Nephron (organoid): ENCODE results near the gene HLA-DOA.

Experiments
- H3K27ac Mint-ChIP-seq, 3 experiments: 2 replicates each; pipeline ENCODE4 v1.8.0; 2020; ENCODE audit warnings: mixed read lengths in 3 of 3, mild to moderate bottlenecking in 2 of 3, moderate library complexity in 1 of 3
- H3K27me3 Mint-ChIP-seq: 2 replicates; pipeline ENCODE4 v1.8.0; 2021; ENCODE audit warnings: low read depth, mild to moderate bottlenecking, moderate library complexity, mixed read lengths
- H3K36me3 Mint-ChIP-seq: 2 replicates; pipeline ENCODE4 v1.8.0; 2020; ENCODE audit warnings: low read depth, mixed read lengths
- H3K4me1 Mint-ChIP-seq: 2 replicates; pipeline ENCODE4 v1.8.0; 2020; ENCODE audit warnings: mixed read lengths
- H3K4me3 Mint-ChIP-seq, 3 experiments: 2 replicates each; pipeline ENCODE4 v1.8.0; 2020; ENCODE audit warnings: mild to moderate bottlenecking in 3 of 3, mixed read lengths in 3 of 3, moderate library complexity in 2 of 3
- H3K9me3 Mint-ChIP-seq: 2 replicates; pipeline ENCODE4 v1.8.0; 2020; ENCODE audit warnings: mixed read lengths
- TF ChIP-seq, protein P1 (sequence below), 3 experiments: fragments of 200-600 bp; sonication (generic); IDR thresholded peaks; one replicate each; pipeline ENCODE4 v1.5.0; 2021; ENCODE audit warnings: antibody characterized with exemption in 3 of 3; ENCODE audit not compliant: unreplicated experiment in 3 of 3

Gene HLA-DOA

GRCh38 chr6:32984622-32985389 is 24.6 kb downstream of the HLA-DOA start:
- H3K36me3 Mint-ChIP-seq, result peaks cover 39% of the 10 kb centered on the region
- H3K4me1 Mint-ChIP-seq, result no peaks in the 10 kb centered on the region
- peaks cover 21% of the 10 kb centered on the region for H3K27me3 Mint-ChIP-seq
- peak overlapping the region in 1 of 3 experiments; percentile 1 for H3K27ac Mint-ChIP-seq
- TF ChIP-seq, protein P1, sequence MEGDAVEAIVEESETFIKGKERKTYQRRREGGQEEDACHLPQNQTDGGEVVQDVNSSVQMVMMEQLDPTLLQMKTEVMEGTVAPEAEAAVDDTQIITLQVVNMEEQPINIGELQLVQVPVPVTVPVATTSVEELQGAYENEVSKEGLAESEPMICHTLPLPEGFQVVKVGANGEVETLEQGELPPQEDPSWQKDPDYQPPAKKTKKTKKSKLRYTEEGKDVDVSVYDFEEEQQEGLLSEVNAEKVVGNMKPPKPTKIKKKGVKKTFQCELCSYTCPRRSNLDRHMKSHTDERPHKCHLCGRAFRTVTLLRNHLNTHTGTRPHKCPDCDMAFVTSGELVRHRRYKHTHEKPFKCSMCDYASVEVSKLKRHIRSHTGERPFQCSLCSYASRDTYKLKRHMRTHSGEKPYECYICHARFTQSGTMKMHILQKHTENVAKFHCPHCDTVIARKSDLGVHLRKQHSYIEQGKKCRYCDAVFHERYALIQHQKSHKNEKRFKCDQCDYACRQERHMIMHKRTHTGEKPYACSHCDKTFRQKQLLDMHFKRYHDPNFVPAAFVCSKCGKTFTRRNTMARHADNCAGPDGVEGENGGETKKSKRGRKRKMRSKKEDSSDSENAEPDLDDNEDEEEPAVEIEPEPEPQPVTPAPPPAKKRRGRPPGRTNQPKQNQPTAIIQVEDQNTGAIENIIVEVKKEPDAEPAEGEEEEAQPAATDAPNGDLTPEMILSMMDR (IDR thresholded peaks at IDR 0.05; ENCODE audit: unreplicated experiment in 3 of 3), result peak; percentile 82 to 90 (median 88)
- no peaks in the 10 kb centered on the region for H3K9me3 Mint-ChIP-seq
- H3K4me3 Mint-ChIP-seq, result no peak overlapping the region

DNA sequence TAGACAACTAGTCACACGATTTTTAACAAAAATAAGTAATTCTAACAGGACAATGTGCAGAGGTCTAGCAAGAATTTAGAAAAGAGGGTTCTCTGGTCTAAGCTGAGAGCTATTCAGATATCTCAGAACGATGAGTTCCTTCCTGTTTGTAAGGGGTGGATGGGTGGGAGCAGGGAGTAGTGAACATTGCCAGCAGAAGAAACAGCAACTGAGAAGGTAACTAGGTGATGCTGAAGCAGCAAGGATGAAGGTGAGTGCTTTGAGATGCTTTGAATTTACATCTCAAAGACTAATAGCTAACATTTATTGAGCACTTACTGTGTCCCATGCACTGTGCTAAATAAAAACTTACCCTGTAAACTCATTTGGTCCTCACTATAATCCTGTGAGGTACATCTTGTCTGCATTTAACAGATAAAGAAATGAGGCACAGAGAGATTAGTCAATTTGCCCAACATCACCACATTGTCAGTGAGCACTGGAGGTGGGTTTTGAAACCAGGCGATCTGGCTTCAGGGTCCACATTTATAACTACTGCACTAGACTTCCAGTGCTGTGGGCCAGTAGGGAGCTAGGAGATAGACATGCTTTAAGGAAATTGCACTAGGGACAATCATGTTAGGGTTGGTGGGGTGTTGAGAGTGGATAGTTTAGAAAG is 25.3 kb downstream of the HLA-DOA start:
- Mint-ChIP-seq H3K9me3 (no peaks in the 10 kb centered on the region), H3K27me3 (peaks cover 21% of the 10 kb centered on the region), H3K4me3 (no peak overlapping the region), H3K4me1 (no peaks in the 10 kb centered on the region), H3K36me3 (peaks cover 47% of the 10 kb centered on the region), H3K27ac (peak overlapping the region in 1 of 3 experiments; percentile 1)
- TF ChIP-seq, protein P1 (IDR thresholded peaks at IDR 0.05; ENCODE audit: unreplicated experiment in 3 of 3), result no peak

DNA sequence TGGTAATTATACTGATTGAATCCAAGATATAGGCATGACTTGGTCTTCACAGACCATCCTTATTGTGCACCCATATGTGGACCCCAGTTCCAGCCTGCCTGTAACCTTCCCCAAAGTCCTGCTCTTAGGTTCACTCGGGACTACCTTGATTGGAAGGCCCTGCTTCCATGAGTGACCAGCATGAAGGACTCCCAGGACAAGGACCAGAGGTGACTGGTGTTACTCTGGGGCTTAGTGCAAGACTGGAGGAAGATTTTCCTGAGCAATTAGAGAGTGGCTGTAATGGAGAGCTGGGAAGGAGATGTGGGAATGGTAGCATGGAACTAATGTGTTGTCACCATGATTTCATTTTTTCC is 25.9 kb downstream of the HLA-DOA start:
- Mint-ChIP-seq H3K9me3 (no peaks in the 10 kb centered on the region), H3K36me3 (peaks cover 53% of the 10 kb centered on the region), H3K27ac (no peak overlapping the region), H3K4me3 (no peak overlapping the region), H3K27me3 (peaks cover 21% of the 10 kb centered on the region), H3K4me1 (no peaks in the 10 kb centered on the region)
- TF ChIP-seq, protein P1 (IDR thresholded peaks at IDR 0.05; ENCODE audit: unreplicated experiment in 3 of 3), result no peak

DNA sequence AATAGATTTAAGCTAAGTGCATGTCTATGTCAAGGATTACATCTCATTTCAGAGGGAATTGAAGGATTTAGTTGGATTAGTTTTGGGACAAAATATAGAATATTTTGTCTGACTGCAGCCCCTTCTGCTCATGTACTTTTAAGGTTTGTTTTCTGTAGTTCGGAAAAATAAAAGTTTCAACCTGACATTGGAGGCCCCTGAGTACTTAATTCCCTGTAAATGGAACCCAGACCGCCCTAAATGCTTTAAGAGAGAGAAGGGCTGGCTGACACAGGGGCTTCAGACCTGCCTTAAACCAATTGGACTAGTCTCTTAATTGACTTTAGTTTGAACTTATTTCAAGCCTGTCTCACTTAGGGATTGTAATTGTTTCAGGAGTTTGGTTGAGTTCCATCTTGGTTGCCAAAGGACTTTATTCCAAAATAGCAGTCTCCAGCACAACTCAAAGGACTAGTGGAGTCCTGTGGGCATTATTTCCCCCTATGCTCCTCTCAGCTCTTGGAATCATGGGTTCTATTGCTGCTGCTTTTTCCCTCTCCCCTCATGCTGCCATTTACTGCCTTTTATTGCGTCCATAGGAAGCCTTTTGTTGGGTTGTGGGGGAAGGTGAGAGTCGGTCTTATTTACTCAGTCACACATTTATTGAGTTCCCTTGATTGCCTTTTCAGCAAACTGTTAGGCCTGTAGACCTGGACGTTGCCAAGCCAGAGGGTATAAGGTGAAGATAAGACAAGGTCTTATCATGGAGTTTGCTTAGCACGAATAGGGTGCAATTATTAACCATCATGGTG is 26.5 kb downstream of the HLA-DOA start:
- TF ChIP-seq, protein P1 (IDR thresholded peaks at IDR 0.05; ENCODE audit: unreplicated experiment in 3 of 3), result no peak
- peak overlapping the region in 1 of 3 experiments; percentile 11 for H3K27ac Mint-ChIP-seq
- H3K36me3 Mint-ChIP-seq, result peaks cover 58% of the 10 kb centered on the region
- no peaks in the 10 kb centered on the region for H3K9me3 Mint-ChIP-seq
- H3K4me1 Mint-ChIP-seq, result peaks cover 5% of the 10 kb centered on the region
- peaks cover 16% of the 10 kb centered on the region for H3K27me3 Mint-ChIP-seq
- H3K4me3 Mint-ChIP-seq, result no peak overlapping the region

GRCh38 chr6:32982084-32982701 is 27.2 kb downstream of the HLA-DOA start:
- H3K4me1 Mint-ChIP-seq, result peaks cover 12% of the 10 kb centered on the region
- no peaks in the 10 kb centered on the region for H3K9me3 Mint-ChIP-seq
- TF ChIP-seq, protein P1 (IDR thresholded peaks at IDR 0.05; ENCODE audit: unreplicated experiment in 3 of 3), result no peak
- peaks cover 66% of the 10 kb centered on the region for H3K36me3 Mint-ChIP-seq
- peak overlapping the region in 1 of 3 experiments; percentile 11 for H3K27ac Mint-ChIP-seq
- H3K4me3 Mint-ChIP-seq, result no peak overlapping the region
- peaks cover 9% of the 10 kb centered on the region for H3K27me3 Mint-ChIP-seq
